ENCODE data around the gene RABGAP1L.

DNA sequence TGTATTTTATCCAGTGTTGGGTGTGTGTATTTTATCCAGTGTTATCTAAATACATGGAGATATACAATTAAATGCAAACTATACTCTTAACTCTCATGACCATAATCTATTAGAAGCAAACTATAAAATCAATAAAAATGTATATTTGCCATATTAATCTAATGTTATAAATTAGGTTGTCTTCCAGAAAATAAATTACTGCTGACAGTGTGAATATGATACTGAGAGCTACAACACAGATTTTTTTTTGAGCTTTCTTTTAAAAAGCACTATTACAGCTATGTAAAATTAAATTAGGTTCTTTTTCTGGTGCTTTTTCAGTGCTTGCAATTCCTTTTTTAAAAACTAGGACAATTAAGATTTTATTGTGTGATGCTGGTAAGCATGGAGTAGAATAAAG lies 269.4 kb downstream of the RABGAP1L start:
- TF ChIP-seq, protein P1, sequence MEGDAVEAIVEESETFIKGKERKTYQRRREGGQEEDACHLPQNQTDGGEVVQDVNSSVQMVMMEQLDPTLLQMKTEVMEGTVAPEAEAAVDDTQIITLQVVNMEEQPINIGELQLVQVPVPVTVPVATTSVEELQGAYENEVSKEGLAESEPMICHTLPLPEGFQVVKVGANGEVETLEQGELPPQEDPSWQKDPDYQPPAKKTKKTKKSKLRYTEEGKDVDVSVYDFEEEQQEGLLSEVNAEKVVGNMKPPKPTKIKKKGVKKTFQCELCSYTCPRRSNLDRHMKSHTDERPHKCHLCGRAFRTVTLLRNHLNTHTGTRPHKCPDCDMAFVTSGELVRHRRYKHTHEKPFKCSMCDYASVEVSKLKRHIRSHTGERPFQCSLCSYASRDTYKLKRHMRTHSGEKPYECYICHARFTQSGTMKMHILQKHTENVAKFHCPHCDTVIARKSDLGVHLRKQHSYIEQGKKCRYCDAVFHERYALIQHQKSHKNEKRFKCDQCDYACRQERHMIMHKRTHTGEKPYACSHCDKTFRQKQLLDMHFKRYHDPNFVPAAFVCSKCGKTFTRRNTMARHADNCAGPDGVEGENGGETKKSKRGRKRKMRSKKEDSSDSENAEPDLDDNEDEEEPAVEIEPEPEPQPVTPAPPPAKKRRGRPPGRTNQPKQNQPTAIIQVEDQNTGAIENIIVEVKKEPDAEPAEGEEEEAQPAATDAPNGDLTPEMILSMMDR (IDR thresholded peaks at IDR 0.05; ENCODE audit: insufficient read depth, low read length, poor library complexity, severe bottlenecking), result no peak
- TF ChIP-seq EZH2phosphoT487 (conservative IDR thresholded peaks at IDR 0.05; ENCODE audit: low read length), result no peak
